ENCODE data around the gene ATG4C.

Gene ATG4C

GRCh38 chr1:62783736-62784508, at the start of gene ATG4C (continued):
- TF ChIP-seq PRDM2 (tag by site-specific recombination; IDR thresholded peaks at IDR 0.05; ENCODE audit: borderline replicate concordance) (no peak), ZNF211 (tag by site-specific recombination; IDR thresholded peaks at IDR 0.05; ENCODE audit: low read depth) (no peak), IKZF3 (tag by site-specific recombination; IDR thresholded peaks at IDR 0.05) (no peak), ZBTB17 (tag by site-specific recombination; IDR thresholded peaks at IDR 0.05) (peak; percentile 97), ZNF184 (tag by site-specific recombination; IDR thresholded peaks at IDR 0.05) (no peak), ZNF311 (tag by site-specific recombination; IDR thresholded peaks at IDR 0.05; ENCODE audit: borderline replicate concordance) (no peak), ZNF701 (tag by site-specific recombination; IDR thresholded peaks at IDR 0.05) (no peak), ZBTB21 (tag by site-specific recombination; IDR thresholded peaks at IDR 0.05) (peak; percentile 44; the same call in 1 of the 2 replicates), ZNF19 (tag by site-specific recombination; IDR thresholded peaks at IDR 0.05; ENCODE audit: low read depth) (no peak), ZNF626 (tag by site-specific recombination; IDR thresholded peaks at IDR 0.05) (no peak), ZNF561 (tag by site-specific recombination; IDR thresholded peaks at IDR 0.05; ENCODE audit: borderline replicate concordance) (peak; percentile 67; the same call in 1 of the 2 replicates), BCL6B (tag by site-specific recombination; IDR thresholded peaks at IDR 0.05) (no peak), INSM2 (tag by site-specific recombination; IDR thresholded peaks at IDR 0.05) (peak; percentile 24; the same call in 1 of the 2 replicates), GLIS2 (tag by site-specific recombination; IDR thresholded peaks at IDR 0.05) (0 out of 2 replicates have a peak, but pooled peaks have one; percentile 31), ZNF449 (tag by site-specific recombination; IDR thresholded peaks at IDR 0.05) (0 out of 2 replicates have a peak, but pooled peaks have one; percentile 56), ZNF174 (tag by site-specific recombination; IDR thresholded peaks at IDR 0.05) (no peak), ZNF560 (tag by site-specific recombination; IDR thresholded peaks at IDR 0.05; ENCODE audit: borderline replicate concordance) (no peak), ZNF24 (tag by site-specific recombination; IDR thresholded peaks at IDR 0.05) (peak; percentile 65; the same call in 1 of the 2 replicates), SP3 (tag by site-specific recombination; IDR thresholded peaks at IDR 0.05) (peak; percentile 95), PRDM6 (tag by site-specific recombination; IDR thresholded peaks at IDR 0.05) (no peak), ZNF394 (tag by site-specific recombination; IDR thresholded peaks at IDR 0.05; ENCODE audit: borderline replicate concordance) (peak; percentile 56; the same call in 1 of the 2 replicates), ZNF785 (tag by site-specific recombination; IDR thresholded peaks at IDR 0.05) (no peak), ZSCAN16 (tag by site-specific recombination; IDR thresholded peaks at IDR 0.05) (no peak), ZBTB7A (tag by site-specific recombination; IDR thresholded peaks at IDR 0.05; ENCODE audit: low read depth) (no peak), PBX3 (CRISPR knock-in tag; IDR thresholded peaks at IDR 0.05) (no peak)
